ENCODE measurements around the gene TREH.

GRCh38 chr11:118697346-118697745, 17.9 kb upstream of the TREH start:
- no peak for TF ChIP-seq POLR2A (IDR thresholded peaks at IDR 0.05)
- TF ChIP-seq CTCF (IDR thresholded peaks at IDR 0.05), result no peak
- TF ChIP-seq POLR2AphosphoS5 (IDR thresholded peaks at IDR 0.05), result no peak
